Measurements from ENCODE around the gene RGS7.

Gene RGS7

GRCh38 chr1:241131636-241132194, 225.3 kb downstream of the RGS7 start:
- DNase-seq (ENCODE audit: low spot score) = no peak
- TF ChIP-seq, protein P1, sequence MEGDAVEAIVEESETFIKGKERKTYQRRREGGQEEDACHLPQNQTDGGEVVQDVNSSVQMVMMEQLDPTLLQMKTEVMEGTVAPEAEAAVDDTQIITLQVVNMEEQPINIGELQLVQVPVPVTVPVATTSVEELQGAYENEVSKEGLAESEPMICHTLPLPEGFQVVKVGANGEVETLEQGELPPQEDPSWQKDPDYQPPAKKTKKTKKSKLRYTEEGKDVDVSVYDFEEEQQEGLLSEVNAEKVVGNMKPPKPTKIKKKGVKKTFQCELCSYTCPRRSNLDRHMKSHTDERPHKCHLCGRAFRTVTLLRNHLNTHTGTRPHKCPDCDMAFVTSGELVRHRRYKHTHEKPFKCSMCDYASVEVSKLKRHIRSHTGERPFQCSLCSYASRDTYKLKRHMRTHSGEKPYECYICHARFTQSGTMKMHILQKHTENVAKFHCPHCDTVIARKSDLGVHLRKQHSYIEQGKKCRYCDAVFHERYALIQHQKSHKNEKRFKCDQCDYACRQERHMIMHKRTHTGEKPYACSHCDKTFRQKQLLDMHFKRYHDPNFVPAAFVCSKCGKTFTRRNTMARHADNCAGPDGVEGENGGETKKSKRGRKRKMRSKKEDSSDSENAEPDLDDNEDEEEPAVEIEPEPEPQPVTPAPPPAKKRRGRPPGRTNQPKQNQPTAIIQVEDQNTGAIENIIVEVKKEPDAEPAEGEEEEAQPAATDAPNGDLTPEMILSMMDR (IDR thresholded peaks at IDR 0.05) = no peak
- Histone ChIP-seq H3K4me3 (no peak overlapping the region), H3K27ac (no peak overlapping the region)

DNA sequence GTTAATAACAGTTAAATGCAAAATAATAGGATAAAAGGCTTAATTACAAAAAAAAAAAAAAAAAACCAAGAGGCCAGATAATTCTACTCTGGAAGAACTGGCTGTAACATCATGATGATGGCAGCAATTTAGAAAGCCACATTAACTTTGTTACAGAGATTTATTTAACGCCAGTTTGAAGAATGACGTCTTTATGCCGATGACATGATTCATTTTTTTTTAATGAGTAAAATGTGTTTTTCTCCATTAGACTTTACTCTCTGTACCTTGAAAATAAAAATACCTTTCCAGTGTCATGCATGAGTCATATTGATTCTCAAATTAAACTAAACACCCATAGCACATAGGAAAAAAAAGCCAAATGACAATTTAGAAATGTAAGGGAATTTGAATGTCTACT, 226.1 kb downstream of the RGS7 start:
- DNase-seq (ENCODE audit: low spot score) = no peak
- Histone ChIP-seq H3K4me3 (no peak overlapping the region), H3K27ac (no peak overlapping the region)
- TF ChIP-seq, protein P1 (IDR thresholded peaks at IDR 0.05) = no peak

- H3K27ac ChIP-seq = no peak overlapping the region
- TF ChIP-seq, protein P1 (IDR thresholded peaks at IDR 0.05) = no peak
- H3K4me3 ChIP-seq = no peak overlapping the region
- DNase-seq (ENCODE audit: low spot score) = no peak
Measured at GRCh38 chr1:241129207-241129960, 227.6 kb downstream of the RGS7 start.

DNA sequence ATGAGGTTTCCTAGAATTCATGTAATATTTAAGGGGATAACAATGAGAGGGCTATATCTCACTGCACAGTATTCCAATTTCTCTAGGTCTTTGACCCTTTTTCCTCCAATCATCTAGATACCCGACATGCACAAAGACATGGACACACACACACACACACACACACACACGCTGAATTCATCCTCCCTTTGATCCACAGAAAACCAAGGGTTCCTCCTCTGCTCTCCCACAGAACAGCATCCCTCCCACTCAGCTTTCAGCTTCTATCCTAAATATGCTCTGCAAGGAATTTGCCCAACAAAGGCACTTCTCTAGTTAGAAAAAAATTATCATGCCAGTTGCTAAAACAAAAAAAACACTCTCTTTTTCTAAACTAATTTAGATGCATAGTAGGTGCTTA, 231.7 kb downstream of the RGS7 start:
- no peak overlapping the region for H3K27ac ChIP-seq
- DNase-seq (ENCODE audit: low spot score) = no peak
- TF ChIP-seq, protein P1 (IDR thresholded peaks at IDR 0.05) = no peak
- no peak overlapping the region for H3K4me3 ChIP-seq

GRCh38 chr1:241118049-241118448, 239.0 kb downstream of the RGS7 start:
- Histone ChIP-seq H3K27ac (no peak overlapping the region), H3K4me3 (no peak overlapping the region)
- DNase-seq (ENCODE audit: low spot score) = no peak
- TF ChIP-seq, protein P1 (IDR thresholded peaks at IDR 0.05) = no peak

DNA sequence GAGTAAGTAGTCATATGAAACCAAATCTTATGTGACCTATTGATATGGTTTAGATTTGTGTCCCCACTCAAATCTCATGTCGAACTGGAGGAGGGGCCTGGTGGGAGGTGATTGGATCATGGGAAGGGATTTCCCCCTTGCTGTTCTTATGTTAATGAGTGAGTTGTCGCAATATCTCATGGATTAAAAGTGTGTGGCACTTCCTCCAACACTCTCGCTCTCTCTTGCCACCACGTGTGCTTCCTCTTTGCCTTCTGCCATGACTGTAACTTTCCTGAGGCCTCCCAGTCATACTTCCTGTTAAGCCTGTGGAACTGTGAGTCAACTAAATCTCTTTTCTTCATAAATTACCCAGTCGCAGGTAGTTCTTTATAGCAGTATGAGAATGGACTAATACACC, 241.2 kb downstream of the RGS7 start:
- TF ChIP-seq, protein P1 (IDR thresholded peaks at IDR 0.05) = no peak
- no peak overlapping the region for H3K27ac ChIP-seq
- no peak for DNase-seq (ENCODE audit: low spot score)

DNA sequence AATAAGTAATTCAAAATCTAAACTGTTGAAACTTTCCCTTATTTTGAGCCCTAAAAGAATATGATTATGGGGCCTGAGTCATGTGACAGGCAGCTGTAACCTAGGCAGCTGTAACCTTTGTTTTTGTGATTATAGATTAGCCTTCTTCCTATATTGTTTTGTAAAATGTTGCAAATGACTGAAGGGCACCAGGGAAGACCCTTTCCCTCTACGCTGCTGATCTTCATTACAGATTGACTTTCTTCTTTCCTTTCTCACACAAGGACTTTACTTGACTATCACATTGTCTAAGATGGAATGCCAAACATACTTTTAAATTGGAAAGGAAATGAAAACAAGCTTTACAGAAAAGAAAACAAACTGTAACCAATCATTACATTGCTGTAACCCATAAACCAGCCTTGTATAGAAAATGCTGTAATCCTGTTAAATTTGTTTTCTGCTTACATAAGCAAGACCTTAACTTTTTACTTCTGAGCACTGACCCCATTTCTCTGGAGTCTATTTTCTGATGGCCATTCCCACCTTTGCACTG, 242.2 kb downstream of the RGS7 start:
- DNase-seq (ENCODE audit: low spot score) = no peak
- Histone ChIP-seq H3K27ac (no peak overlapping the region), H3K4me3 (no peak overlapping the region)
- TF ChIP-seq, protein P1 (IDR thresholded peaks at IDR 0.05) = no peak

More for the DNA sequence above, 241.2 kb downstream of the RGS7 start:
- H3K4me3 ChIP-seq = no peak overlapping the region

Measured in coronary artery (tissue), 2 donors.